ENCODE data around the gene UBE2I.

DNA sequence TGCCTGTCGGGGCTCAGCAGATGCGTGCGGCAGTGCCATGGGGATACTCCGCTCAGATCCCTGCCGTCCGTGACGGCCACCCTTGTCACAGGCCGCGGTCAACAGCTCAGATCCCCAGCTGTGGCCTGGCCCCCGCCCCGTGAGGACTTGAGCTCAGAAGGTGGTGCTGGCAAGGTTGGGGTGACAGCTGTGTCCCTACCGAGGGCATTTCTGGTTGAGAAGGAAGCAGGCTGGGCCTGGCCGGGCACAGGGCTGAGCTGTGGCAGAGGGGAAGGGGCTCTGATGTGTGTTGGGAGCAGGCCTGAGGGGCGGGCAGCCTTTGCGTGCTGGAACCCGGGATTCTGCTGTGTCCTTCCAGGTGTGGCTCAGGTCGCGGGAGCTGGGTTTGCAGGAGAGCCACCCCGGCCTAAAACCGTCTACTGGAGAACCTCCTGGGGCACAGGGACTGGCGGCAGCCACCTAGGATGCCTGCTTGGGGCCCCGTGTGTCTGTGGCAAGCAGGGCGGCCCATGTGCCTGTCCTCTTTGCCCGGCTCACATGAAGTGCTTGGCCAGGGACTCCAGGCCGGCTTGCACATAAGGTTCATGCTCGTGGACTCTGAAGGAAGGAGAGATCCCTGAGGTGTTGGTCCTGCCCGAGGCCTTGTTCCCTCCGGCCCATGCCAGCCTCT is 5.1 kb downstream of the UBE2I start:
- TF ChIP-seq, protein P1, sequence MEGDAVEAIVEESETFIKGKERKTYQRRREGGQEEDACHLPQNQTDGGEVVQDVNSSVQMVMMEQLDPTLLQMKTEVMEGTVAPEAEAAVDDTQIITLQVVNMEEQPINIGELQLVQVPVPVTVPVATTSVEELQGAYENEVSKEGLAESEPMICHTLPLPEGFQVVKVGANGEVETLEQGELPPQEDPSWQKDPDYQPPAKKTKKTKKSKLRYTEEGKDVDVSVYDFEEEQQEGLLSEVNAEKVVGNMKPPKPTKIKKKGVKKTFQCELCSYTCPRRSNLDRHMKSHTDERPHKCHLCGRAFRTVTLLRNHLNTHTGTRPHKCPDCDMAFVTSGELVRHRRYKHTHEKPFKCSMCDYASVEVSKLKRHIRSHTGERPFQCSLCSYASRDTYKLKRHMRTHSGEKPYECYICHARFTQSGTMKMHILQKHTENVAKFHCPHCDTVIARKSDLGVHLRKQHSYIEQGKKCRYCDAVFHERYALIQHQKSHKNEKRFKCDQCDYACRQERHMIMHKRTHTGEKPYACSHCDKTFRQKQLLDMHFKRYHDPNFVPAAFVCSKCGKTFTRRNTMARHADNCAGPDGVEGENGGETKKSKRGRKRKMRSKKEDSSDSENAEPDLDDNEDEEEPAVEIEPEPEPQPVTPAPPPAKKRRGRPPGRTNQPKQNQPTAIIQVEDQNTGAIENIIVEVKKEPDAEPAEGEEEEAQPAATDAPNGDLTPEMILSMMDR (IDR thresholded peaks at IDR 0.05; ENCODE audit: borderline replicate concordance, extremely low read depth, low read length, poor library complexity, severe bottlenecking), result no peak
- no peak for TF ChIP-seq EZH2 (IDR thresholded peaks at IDR 0.05; ENCODE audit: borderline replicate concordance, low read depth, low read length, severe bottlenecking)
